ENCODE results near the gene PREP. TPM values are rescaled to one million over a fixed set of nuclear protein-coding genes. Genes with fewer than 3 reads are reported as not detected.

PREP gene
- total RNA-seq, 1 donor from 2014 or later, result 31.6 TPM

GRCh38 chr6:105291525-105291924 lies 111.4 kb downstream of the PREP start:
- no peak for ATAC-seq
- intact Hi-C loops (cut with micrococcal nuclease), result no loop called here
- no peak for DNase-seq

- intact Hi-C loops (cut with micrococcal nuclease), result loop anchor here (10.0 kb wide), 1 partner anchor 248 kb away; no protein-coding TSS in a partner anchor
- ATAC-seq (no peak), DNase-seq (no peak)
These were observed 120.0 kb downstream of the PREP start for GRCh38 chr6:105282631-105283585.

GRCh38 chr6:105280033-105280432 lies 122.8 kb downstream of the PREP start:
- intact Hi-C loops (cut with micrococcal nuclease), result loop anchor here (10.0 kb wide), 1 partner anchor 245 kb away; no protein-coding TSS in a partner anchor
- ATAC-seq (no peak), DNase-seq (no peak)

GRCh38 chr6:105279463-105279862 lies 123.4 kb downstream of the PREP start:
- intact Hi-C loops (cut with micrococcal nuclease), result no loop called here
- DNase-seq (no peak), ATAC-seq (no peak)

GRCh38 chr6:105278813-105279212 lies 124.1 kb downstream of the PREP start:
- no peak for DNase-seq
- intact Hi-C loops (cut with micrococcal nuclease), result no loop called here
- ATAC-seq, result peak; percentile 38

- intact Hi-C loops (cut with micrococcal nuclease), result no loop called here
- ATAC-seq, result no peak
- DNase-seq, result no peak
These were observed 124.8 kb downstream of the PREP start for GRCh38 chr6:105278035-105278434.

GRCh38 chr6:105276374-105276773 lies 126.5 kb downstream of the PREP start:
- ATAC-seq (no peak), DNase-seq (no peak)
- intact Hi-C loops (cut with micrococcal nuclease), result no loop called here

DNA sequence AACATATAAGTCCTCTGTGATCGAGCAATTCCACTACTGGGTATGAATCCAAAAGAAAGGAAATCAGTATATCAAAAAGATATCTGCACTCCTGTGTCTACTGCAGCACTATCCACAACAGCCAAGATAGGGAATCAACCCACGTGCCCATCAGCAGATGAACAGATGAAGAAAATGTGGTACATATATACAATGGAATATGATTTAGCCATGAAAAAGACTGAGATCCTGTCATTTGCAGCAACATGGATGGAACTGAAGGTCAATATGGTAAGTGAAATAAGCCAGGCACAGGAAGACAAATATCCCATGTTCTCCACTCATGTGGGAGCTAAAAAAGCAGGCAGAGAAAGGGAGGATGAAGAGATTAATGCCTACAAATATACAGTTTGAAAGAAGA lies 127.3 kb downstream of the PREP start:
- DNase-seq, result no peak
- intact Hi-C loops (cut with micrococcal nuclease), result no loop called here
- ATAC-seq, result no peak

DNA sequence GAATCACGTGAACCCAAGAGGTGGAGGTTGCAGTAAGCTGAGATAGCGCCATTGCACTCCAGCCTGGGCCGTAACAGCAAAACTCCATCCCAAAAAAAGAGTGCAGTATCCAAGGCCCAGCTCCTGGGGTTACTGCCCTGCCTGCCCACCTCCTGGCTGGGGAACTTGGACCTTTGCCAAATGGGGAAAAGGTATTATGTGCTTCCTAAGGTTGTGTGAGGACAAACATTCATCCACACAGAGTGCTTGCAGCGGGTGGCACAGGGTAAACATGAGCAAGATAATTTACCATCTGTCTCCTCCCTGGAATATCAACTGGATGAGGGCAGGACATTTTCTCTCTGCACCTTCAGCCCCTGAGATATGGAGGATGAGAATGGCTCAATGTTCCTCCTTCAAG lies 128.2 kb downstream of the PREP start:
- intact Hi-C loops (cut with micrococcal nuclease), result no loop called here
- ATAC-seq (peak; percentile 58), DNase-seq (no peak)

DNA sequence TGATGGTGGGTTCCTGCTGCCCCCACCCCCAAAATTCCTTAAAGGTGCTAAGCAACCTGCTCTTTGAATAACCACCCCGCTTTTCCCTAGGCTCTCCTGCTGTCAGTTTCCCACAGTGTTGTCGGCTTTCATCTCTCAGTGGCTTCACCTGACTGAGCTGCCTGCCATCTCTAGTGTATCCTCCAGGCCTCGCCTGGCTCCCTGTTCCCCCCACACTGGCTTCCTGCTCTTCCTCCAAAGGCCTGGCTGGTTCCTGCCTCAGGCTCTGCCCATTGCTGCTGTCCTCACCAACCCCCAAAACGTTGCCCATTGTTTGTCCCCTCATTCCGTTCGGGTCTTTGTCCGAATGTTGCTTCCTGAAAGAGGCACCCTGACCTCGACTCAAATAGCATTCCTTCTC lies 129.3 kb downstream of the PREP start:
- peak; percentile 17 for ATAC-seq
- intact Hi-C loops (cut with micrococcal nuclease), result no loop called here
- no peak for DNase-seq

DNA sequence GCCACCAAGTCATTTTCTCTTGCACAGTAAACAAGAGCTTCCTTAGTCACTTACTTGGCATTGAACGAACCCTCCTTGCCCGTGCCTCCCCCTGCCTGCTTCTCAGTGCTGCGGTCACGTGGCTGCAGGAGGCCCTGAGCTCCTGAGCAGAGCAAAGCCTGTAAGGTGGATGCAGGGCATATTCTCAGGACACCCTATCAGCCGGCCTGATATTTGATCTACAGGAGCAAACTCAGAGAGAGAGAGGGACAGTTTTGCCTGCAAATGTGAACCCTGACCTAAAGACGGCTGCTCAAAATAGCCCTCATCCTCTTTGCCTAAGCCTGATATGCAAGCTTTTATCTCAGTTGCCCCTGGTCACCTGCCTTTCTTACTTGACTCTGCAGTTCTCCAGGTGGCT lies 130.1 kb downstream of the PREP start:
- no peak for DNase-seq
- intact Hi-C loops (cut with micrococcal nuclease), result no loop called here
- peak; percentile 84 for ATAC-seq

- no peak for DNase-seq
- ATAC-seq, result no peak
- intact Hi-C loops (cut with micrococcal nuclease), result no loop called here
These were observed 132.4 kb downstream of the PREP start for GRCh38 chr6:105270511-105270910.

DNA sequence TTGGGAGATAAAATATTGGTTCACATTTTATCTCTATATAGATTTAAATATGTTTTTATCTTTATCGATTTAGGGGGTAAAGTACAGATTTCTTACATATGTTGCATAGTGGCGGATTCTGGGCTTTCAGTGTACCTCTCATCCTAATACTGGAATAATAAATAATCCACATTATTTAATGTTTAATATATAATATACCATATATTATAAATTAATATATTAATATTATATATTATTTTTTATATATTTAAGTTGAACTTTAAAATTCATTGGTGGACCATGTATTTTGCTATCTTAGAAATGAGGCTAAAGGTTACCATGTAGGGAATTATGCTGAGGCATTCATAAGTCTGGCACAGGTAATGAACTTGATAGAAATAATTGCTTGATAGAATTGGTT lies 133.5 kb downstream of the PREP start:
- intact Hi-C loops (cut with micrococcal nuclease), result no loop called here
- DNase-seq (no peak), ATAC-seq (no peak)

DNA sequence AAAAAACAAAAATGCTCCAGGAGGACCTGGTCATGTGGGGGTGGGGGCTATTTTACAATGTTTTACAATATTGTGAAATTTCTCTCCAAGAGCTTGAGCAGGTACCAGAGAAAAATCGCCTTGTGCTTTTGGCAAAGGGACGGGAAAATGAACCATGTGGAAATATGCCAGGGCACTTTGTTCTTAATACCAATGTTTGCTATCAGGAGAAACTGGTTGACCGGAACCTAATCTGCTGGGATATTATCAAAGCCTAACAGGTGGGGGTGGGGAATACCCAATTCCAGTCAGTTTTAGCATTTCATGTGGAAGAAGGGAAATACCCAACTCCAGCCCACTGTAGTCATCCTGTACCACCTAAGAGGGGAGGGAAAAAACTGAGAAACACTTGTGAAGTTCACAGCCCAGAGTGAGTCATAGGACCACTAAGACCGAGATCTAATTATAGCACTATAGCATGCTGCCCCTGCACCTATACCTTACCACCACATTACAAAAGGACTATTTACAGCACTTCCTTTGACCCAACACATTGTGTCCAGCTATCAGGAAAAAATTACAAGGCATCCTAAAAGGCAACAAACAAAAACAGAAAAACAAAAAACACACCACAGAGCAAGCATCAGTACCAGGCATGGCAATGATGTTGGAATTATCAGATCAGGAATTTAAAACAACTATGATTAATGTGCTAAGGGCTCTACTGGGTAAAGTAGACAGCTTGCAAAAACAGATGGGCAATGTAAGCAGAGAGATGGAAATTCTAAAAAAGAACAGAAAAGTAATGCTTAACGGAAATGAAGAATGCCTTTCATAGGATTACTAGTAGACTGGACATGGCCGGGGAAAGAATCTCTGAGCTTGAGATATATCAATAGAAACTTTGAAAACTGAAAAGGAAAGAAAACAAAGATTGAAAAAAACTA lies 138.9 kb downstream of the PREP start:
- ATAC-seq, result no peak
- intact Hi-C loops (cut with micrococcal nuclease), result no loop called here
- DNase-seq, result no peak

- ATAC-seq (peak; percentile 91), DNase-seq (no peak)
- intact Hi-C loops (cut with micrococcal nuclease), result no loop called here
These were observed 142.7 kb downstream of the PREP start for GRCh38 chr6:105259913-105260889.

- no peak for DNase-seq
- intact Hi-C loops (cut with micrococcal nuclease), result no loop called here
- no peak for ATAC-seq
These were observed 144.1 kb downstream of the PREP start for GRCh38 chr6:105258816-105259215.

GRCh38 chr6:105257340-105257739 lies 145.5 kb downstream of the PREP start:
- intact Hi-C loops (cut with micrococcal nuclease), result no loop called here
- DNase-seq, result no peak
- no peak for ATAC-seq

DNA sequence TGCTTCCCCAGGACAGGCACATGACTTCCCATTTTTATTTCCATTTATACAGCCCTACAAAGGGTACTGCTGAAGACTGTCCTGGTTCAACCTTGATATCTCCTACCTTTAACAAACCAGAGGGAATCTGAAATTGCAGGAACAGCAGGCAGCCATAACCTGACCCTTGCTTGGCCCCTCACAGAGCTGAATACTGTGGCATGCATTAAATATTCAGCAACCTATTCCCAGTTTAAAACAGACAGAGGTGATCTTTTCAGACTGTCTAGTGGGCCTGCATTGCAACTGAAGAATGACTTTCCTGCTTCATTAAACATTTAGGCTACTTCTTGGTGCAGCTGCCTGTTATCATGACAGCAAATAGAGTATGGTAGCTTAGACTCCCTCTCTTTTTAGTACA lies 146.3 kb downstream of the PREP start:
- no peak for DNase-seq
- intact Hi-C loops (cut with micrococcal nuclease), result no loop called here
- no peak for ATAC-seq

DNA sequence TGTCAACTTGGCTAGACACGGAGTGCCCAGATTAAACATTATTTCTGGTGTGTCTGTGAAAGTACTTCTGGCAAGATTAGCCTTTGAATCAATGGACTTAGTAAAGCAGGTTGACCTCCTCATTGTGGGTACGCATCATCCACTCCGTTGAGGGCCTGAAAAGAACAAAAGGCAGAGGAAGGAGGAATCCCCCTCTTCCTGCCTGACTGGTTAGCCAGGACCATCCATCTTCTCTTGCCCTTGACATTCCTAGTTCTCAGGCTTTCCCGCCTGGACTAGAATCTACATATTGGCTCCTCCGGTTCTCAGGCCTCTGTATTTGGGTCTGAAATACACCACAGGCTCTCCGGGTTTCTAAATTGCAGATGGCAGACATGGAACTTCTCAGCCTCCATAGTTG lies 149.1 kb downstream of the PREP start:
- DNase-seq, result no peak
- no peak for ATAC-seq
- intact Hi-C loops (cut with micrococcal nuclease), result no loop called here
